NCI-H510A treated with DMSO at 0.1 percent for 48 hours (cell line): ENCODE results near the gene ATXN10.

Source experiments
- DNase-seq: peaks from one replicate; lab custom pipeline; 2025; lab: John Stamatoyannopoulos, UW

ATXN10 gene

DNA sequence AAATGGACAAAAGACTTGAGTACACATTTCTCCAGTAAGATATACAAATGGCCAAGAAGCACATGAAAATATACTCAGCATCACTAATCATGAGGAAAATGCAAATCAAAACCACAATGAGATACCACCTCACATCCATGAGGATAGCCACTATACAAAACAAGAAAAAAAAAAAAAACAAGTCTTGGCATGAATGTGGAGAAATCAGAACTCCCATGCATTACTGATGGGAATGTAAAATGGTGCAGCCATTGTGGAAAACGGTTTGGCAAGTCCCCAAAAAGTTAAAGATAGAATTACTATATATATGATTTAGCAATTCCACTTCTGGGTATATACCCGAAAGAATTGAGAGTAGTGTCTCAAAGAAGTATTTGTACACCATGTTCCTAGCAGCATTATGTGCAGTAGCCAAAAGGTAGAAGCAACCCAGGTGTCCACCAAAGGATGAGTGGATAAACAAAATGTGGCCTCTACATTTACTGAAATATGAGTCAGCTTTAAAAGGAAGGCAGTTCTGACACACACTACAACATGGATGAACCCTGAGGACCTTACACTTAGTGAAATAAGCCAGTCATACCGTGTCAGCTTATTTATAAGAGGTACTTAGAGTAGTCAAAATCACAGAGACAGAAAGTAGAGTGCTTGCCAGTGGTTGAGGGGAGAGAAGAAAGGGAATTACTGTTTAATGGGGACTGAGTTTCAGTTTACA, 159.1 kb downstream of the ATXN10 start:
- peak; percentile 76 for DNase-seq

DNA sequence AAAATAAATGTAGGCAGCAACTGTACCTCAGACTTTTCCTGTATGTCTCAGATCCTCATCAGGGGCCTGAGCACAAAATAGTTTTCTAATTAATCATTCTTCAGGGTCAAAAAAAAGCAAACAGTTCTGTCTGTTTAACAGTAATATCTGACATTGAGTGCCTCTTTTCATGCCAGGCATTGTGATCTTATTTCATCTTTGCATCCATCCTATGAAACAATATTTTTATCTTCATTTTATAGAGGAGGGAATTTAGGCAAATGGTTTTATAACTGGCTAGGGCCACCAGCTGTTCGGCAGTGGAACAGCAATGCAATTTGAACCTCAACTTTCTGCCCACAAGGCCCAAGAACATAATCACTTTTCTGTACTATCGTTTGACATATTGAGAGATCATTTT, 159.8 kb downstream of the ATXN10 start:
- peak; percentile 17 for DNase-seq

DNA sequence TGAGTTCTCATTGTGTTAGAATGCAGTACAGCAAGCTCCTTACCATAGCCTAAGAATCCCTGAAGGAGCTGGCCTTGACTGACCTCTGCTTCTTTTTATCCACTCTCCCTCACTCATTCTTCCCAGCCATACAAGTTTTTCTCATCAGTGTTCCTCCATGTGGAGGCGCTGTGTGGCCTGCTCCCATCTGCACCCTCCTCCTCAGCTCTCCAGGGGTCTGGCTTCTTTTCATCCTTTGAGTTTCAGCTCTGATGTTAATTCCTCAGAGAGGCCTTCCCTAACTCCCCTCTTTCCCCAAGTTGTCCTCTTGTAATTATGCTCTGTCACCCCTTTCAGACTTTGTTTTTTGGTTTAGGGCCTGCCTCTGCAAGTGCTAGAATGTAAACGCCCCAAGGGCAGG, 160.5 kb downstream of the ATXN10 start:
- DNase-seq = no peak

DNA sequence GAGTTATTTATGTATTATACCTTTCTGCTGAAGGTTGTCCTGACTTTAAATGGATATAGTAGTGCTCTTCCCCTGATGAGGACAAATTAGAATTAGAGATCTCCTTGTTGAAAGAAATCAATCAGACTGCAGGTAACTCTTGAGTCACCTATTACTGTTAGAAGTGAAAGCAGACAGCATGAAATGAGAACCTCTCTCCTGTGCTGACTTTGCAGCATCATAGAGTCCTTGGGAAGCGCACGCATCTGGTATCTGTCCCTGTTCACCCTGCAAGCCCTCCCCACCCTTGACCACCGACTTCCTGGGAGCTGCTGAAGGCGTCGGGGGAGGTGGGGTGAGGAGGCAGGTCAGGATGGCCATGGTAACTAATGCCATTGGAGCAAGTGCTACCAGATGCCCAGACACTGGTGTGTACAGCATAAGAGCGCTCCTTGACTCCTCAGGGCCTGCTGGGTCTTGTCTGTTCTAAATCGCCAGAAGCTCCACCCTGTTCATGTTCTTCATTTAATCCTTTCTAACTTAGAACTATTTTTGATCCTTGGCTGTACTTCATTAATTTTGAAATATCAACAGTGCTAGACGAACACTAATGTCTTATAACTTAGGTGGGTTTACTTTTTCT, 161.4 kb downstream of the ATXN10 start:
- no peak for DNase-seq

DNA sequence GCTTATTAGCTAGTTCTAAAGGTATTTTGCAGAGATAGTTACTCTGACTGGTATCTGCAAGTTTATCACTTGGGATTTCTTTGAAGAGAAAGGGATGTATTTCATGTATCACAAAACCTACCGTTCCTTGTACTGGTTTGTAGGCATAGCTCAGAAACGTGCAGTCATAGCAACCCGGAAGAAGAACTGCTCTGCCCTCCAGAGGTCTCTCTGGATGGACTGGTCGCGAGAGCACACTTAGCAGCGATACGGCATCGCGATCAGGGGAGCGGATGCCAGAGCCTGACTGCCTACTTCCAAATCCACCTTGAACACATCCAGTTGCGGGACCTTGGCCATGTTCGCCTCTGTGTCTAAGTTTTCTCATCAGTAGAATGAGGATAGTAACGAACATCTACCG, 162.0 kb downstream of the ATXN10 start:
- DNase-seq = no peak

DNA sequence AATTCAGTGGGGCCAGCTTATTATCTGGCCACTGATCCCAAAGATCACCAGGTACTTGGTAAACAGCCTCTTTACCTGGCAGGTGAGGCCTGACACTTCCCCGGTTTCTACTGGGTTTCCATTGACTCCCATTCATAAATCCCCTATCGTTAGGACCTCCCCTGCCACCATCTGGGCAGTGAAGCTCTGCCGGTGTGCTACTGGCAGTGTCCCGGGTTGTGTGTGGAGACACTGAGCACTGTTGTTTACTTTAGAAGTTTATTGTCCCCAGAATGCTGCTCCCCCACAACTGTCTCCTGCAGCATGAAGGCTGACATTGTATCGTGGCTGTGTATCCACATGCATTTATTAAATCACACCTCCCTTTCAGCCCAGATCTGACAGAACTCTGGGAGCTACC, 162.6 kb downstream of the ATXN10 start:
- DNase-seq = peak; percentile 4

DNA sequence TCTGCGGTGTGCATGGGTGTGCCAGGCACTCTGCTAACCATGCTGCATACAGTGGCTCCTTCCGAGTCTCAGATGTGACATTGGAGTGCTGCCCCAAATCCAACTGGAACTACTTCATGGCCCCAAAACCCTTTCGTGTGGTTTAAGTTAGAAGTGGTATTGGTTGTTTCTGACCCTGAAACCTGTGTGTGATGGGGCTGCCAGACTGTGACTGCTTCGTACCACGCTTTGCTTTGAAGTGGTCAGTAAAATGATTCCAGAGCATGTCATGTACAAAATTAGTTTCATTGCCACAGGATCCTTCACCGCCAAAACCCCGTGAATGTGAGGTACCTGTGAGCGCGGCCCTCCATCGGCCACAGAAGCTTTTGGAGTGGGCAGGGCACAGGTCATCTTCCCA, 163.2 kb downstream of the ATXN10 start:
- no peak for DNase-seq

DNA sequence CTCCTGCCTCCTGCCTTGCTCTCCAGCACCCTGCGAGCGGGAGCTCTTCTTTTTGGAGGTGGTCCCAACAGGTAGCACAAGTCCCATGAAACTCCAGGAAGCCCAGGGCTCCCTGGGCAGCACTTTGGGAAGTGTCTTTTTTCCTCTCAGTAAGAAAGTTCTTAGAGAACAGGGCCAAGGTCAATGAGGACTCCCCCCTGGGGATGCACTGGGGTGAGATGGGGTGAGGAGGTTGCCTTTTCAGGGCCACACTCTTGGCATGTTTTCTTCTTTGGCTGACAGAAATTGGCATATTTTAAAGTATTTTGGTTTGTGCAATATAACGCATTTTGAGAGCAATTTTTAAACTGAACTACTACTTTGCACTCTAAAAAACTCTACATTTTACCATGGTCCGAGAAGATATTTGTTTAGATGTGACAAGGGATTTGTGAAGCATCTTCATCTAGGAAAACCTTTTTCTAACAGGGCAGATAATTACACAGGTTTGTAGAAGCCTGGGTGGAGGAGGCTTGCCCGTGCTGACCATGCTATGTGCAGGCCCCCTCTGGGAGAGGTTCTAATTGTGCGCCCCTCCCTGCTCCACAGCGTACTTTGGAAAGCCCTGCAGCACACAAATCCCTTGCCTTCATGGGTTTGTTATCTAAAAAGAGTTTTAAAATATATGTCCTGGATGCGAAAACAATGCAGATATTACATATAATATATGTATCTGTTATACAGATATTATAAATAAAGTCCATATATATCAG, 165.0 kb downstream of the ATXN10 start:
- no peak for DNase-seq

DNA sequence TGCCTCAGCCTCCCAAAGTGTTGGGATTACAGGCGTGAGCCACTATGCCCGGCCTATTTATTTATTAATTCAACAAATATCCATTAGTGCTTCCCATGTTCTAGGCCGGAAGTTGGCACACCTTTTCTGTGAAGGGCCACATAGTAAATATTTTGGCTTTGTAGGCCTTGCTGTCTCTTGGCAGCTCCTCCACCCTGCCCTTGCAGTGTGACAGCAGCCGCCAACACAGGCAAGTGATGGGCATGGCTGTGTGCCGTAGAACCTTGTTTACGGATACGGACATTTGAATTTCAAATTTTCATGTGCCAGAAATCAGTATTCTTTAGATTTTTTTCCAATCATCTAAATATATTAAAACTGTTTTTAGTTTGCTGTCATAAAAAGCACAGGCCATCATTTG, 165.9 kb downstream of the ATXN10 start:
- DNase-seq = no peak

DNA sequence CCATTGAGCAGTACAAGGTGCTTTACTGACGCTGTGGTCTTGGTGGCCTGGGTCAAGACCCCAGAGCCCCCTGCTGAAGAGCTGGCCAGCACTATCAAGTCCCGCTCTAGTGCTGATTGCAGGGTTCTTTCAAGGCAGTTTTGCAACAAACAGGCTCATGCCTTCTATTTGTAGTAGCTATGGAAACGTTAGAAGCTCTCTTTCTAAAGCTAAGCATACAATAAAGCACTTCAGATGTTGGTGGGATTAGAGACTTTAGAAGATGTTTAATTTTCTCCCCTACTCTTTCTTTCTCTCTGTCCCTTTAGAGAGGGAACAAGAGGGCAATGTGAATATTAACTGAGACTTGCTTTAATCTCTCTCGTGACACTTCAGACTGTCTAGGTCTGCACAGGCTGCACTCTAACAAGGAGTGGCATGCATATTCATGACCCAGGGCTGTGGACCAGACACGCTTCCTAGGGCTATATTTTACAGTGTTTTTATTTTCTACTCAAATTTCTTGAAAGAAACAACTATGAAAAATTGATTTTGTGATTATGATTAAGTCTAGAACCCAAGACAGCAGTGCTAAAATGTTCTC, 166.8 kb downstream of the ATXN10 start:
- no peak for DNase-seq

DNA sequence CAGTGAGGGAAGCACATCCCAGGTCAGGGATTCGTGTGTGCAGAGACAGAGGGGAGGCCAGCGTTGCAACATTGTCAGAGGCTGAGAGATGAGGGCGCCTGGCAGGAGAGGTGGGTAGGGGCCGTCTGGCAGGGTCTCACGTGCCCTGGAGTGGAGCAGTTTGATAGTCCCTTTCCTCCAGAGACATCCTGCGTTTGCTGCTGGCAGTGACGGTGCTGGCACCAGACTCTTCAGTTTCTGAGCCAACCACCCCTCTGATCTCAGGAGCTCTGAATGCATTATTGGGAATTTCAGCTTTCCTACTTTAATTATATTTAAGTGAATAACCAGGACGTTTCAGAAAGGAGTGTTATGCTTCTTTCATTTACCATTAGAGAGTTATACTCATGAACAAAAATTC, 168.8 kb downstream of the ATXN10 start:
- DNase-seq = no peak

DNA sequence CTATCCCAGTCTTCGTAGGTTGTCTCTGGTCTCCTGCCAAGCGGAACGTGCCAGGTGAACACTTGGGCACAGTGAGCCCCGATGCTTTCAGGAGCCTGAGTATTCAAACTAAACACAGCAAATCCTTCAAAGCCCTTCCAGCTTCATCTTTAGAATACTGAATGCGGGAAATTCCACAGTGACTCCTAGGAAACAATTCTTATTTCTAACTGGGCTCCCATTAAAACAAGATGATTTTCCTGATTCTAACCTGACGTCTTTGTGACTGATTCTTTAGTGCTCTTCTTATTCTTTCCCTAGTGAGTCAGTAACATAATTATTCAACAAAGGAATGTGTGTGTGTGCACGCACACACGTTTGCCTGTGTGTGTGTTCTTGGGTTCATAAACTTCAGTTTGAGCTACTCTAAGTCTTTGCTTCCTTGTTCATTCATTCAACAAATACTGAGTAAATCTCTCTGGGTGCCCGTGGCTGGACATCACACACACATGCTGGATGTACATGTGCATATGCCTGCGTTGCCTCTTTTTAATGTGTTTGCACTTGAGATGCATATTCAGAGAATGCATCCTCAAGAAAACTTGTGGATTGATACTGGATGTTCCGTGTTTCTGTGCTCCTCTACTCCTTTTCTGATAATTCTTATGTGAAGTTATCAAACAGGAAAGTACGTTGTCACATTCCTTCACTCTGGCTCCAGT, 170.8 kb downstream of the ATXN10 start:
- DNase-seq = no peak

DNA sequence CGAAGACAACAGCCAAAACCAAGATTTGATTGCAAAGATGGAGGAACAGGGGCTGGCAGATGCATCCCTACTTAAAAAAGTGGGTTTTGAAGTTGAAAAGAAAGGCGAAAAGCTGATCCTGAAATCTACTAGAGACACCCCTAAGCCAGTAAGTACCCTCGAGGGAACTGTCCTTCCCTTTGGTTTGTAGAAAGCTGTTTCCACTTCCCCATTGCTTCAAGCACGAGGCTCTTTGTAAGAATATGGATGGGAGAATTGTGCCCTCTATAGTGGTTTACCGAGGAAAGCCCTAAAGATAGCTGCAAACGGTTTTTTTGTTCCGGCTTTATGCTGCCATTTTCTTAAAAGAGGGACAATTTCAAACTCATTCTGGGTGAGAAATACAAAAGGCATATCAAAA, 171.4 kb downstream of the ATXN10 start:
- no peak for DNase-seq

DNA sequence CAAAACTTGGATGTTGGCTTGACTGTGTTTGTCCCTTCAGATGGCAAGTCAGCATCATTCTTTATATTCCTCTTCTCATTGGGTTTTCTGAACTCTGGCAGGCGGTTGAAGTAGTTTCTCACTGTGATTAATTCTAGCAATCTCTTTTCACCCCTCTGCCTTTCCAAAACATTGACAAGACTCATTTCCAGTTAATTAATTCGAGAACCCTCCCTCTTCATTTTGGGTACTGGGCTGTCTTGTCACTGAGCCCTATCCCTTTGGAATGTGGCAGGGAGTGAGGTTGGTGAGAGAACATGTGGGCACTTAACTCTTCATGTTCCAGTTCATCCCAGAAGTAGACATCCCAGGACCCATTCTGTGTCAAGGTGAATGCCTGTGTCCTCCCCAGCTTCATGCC, 172.4 kb downstream of the ATXN10 start:
- no peak for DNase-seq

DNA sequence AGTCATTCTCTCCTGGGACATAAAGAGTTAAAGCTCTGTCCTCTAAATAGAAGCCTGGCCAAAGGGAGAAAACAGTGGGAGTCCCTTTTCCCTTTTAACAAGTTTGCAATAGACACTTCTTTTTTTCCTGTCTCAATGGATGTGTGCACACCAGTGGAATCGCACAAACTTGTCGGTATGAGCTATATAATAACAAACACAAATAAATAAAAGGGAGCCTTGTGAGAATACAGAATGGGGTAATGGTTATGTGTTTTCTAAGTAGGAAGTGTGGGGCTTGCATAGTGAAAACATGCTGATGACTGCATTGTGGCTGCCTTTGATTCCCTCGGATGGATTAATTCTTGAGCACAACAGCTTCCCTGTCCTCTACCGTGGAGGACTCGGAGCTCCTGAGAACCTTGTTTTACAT, 173.4 kb downstream of the ATXN10 start:
- no peak for DNase-seq

DNA sequence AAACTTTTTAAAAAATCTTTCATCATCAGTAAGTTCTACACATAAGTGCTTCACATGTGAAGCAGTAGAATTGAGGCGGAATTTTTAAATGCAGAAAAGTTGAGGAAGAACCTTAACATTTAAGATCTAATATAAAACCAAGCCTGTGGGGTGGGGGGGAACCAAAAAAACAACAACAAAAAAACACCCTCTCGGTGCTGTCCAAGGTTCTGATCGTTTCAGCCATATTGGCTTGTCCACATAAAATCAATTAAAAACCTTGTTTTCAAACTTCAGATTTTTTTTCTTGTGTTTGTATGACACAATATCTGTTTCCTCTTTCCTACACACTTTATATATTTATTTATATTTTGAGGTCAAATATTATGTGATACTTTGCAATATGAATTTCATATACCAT, 175.3 kb downstream of the ATXN10 start:
- no peak for DNase-seq

DNA sequence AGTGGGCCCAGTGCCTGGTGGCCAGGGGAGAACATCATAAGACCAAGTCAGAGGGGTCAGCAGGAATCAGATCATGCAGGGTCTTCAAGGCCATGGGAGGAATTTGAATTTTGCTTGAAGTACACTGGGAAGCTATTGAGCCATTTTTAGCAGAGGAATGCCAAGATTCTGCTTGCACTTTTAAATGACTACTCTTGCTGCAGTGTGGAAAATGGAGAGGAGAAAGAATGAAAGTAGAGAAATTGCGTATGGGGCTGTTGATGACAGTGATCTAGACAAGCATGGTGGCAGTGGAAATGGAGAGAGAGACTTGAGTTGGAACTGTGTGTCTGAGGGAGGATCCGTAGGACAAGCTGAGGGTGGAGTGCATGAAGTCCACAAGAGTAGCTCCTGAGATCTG, 177.3 kb downstream of the ATXN10 start:
- no peak for DNase-seq

DNA sequence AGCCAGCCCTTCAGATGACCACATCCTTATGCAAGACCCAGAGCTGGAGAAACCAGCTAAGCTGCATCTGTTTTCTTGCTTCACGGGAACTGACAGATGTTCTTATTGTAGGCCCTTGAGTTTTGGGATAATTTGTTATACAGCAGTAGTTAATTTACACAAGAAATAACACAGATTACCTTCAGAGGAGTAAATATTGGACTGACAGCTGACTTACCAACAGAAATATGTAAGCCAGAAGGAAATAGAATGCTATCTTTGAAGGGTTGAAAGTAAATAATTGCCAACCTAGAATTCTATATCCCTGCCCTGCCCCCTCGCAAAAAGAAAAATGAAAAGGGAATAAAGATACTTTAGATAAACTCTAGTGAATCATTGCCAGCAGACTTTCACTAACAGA, 181.2 kb downstream of the ATXN10 start:
- no peak for DNase-seq

DNA sequence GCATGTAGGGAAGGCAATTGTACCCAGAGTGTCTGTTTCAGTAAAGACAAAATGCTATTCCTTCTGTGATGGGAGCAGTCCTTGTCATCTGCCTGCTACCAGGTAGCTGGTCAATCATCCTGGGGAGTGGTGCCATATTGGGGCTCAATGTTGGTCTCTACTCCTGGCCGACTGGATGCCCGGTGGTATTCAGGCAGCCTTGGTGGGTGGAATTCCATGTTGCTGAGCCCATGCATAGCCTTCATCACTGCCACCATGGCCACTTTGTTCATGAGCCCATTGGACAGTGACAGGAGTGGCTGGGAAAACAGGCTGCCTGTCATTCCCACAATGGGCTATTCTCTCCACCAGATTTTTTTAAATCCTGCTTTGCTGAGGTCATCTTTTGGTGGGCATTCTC, 184.3 kb downstream of the ATXN10 start:
- no peak for DNase-seq

DNA sequence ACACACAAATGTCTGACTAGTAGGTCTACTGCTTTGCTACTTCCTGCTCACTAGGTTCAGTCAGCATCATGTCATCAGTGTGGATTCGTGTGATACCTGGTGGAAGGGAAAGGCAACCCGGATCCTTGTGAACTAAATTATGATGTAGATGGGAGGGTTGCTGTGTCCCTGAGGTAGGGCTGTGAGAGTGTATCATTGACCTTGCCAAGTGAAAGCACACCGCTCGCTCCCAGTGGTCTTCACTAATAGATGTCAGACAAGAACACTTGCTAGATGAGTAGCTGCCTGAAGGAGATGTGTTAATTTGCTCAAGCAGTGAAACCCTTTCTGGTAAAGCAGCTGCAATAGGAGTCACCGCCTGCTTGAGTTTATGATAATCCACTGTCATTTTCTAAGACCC, 185.9 kb downstream of the ATXN10 start:
- DNase-seq = no peak

DNA sequence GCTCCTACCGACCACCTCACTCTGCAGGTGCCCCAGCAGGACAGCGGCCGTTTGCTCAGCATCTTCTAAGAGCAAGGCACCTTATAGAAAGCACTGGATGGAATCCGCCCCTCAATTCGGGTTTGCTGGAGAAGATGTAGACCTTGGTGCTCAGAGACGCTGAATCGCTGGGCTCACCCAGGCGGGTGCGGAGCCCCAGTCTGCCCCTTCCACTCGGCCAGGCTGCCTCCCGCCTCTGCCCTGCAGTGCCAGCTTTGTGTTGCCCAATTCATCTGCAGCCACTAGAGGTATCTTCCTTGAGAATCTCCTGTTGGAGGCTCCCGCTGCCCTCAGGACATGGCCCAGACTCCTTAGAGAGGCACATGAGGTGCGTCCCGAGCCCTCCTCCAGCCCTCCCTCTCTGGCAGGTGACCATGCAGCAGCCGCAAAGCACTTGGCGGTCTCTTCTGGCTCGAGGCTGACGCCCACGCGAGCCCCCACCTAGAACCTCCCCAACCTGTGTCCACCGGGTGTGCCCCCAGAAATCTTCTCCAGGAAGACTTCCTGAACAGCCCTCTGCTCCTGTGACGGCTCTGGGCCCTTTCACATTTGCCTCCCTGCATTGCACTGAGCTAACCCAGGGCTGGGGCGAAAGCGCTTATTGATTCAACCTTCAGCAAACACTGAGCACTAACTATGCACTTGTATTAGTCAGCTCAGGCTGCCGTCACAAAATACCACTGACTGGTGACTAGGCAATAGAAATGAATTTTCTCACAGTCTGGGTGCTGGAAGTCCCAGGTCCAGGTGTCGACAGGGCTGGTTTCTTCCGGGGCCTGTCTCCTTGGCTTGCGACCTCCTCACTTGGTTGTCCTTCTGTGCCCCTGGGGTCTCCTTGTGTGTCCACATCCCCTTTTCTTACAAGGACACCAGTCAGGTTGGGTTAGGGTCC, 187.9 kb downstream of the ATXN10 start:
- DNase-seq = no peak
